AG09309 (cell line): ENCODE data around the gene CBL.

Experiments used
- DNase-seq: peaks from one replicate; pipeline ENCODE4 v3.0.0-alpha.2; 2010; ENCODE audit warnings: low read depth
- H3K4me3 ChIP-seq: 2 replicates; pipeline ENCODE4 v1.5.1; 2011; ENCODE audit warnings: mild to moderate bottlenecking, low read depth, low read length, moderate library complexity; ENCODE audit not compliant: control insufficient read depth
- TF ChIP-seq, protein P1 (sequence below): IDR thresholded peaks from 2 replicates; pipeline ENCODE4 v1.5.1; 2011; ENCODE audit warnings: mild to moderate bottlenecking, low read depth, low read length, inconsistent platforms; ENCODE audit not compliant: insufficient read depth, control insufficient read depth; ENCODE audit errors: missing control alignments

Gene CBL

DNA sequence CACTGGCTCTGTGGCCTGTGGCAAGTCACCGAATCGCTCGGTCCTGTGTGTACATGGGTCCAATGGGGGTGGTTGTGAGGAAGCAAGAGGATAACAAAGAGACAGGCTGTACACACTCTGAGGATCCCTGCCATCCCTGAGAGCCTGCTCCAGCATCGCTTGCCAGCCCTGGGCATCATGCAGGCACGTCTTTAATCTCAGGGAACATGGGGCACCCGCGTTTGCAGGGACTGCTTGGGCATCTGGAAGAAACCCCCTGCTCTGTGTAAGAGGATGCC lies 135.8 kb downstream of the CBL start:
- TF ChIP-seq, protein P1, sequence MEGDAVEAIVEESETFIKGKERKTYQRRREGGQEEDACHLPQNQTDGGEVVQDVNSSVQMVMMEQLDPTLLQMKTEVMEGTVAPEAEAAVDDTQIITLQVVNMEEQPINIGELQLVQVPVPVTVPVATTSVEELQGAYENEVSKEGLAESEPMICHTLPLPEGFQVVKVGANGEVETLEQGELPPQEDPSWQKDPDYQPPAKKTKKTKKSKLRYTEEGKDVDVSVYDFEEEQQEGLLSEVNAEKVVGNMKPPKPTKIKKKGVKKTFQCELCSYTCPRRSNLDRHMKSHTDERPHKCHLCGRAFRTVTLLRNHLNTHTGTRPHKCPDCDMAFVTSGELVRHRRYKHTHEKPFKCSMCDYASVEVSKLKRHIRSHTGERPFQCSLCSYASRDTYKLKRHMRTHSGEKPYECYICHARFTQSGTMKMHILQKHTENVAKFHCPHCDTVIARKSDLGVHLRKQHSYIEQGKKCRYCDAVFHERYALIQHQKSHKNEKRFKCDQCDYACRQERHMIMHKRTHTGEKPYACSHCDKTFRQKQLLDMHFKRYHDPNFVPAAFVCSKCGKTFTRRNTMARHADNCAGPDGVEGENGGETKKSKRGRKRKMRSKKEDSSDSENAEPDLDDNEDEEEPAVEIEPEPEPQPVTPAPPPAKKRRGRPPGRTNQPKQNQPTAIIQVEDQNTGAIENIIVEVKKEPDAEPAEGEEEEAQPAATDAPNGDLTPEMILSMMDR, result no peak
- DNase-seq, result no peak
- H3K4me3 ChIP-seq, result no peak overlapping the region

DNA sequence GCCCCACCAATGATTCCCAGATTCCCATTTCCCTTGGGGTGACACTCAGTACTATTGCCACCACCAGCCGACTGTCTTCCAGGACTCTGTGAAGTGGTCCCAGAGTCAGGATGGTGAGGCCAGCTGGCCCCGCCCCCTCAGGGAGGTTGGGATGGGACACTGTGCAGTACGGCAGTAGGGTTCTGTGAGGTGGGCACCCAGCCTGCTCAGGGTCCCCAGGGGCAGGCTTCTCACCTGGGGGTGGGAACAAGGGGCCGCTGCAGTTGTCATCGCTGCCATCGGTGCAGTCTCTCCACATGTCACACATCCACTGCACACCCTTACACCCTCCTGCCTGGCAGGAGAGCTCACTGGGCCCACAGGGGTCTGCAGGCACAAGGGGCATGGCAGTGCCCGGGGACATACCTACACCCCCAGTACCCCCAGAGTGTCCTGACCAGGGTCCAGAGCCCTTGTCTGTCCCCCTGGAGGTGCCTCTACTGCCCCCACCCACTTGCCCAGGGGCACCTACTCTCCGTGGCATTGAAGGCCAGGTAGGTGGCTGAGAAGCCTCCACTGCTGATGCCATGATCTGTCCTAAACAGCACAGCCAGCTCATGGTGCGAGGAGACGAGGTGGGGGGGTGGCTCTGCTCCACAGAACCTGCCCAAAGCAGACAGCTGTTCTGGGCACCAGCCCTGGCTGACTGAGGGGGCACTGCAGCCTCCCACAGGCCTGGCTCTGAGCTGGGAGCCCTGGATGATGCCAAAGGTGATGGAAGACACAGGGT lies 136.4 kb downstream of the CBL start:
- DNase-seq, result no peak
- TF ChIP-seq, protein P1, result no peak
- H3K4me3 ChIP-seq, result no peak overlapping the region

DNA sequence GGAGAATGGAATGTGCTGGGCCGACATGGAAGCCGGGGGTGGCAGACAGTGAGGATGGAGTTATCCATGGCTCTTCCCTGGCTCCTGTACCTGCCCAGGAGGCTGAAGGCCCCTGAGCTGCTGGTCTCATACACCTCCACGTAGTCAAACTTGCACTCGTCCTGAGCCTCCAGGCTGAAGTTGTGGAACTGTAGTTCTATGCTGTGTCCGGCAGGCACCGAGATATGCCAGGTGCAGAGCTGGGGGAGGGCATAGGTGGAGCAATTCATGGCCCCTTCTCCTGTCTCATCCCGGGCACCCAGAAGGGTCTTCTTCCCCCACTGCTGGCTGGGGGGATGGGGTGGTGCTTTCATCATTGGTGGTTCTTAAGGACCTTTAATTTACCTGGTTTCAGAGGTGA lies 137.6 kb downstream of the CBL start:
- H3K4me3 ChIP-seq, result no peak overlapping the region
- DNase-seq, result no peak
- TF ChIP-seq, protein P1, result no peak

DNA sequence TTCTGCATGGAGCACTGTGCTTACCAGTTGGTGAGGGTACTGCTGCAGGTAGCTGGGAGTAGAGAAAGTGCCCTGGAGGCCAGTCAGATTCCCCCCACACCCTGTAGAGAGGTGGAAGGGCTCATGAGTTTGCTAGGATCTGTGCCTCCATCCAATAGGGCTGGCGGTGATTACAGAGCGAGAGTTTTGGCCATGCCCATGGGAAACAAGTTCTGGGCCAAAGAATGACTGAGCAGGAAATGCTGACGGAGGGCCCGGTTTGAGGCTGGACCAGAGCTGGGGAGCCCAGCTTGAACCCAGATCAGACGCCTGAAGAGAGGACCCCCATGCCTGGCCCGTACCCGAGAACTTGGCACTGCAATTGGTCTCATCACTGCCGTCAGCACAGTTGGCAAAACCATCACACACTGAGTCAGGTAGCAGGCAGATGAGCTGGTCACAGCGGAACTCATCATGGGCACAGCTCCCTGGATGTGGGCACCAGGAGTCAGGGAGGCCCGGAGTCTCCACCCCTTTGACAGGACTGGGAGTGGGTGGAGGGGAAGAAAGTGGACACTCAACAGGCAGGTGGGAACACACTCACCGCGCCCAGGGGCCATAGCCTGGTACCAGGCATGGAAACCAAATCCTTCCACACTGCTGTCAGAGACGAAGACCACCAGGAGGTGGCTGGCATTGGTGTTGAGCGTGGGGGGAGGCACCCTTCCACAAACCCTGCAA lies 138.3 kb downstream of the CBL start:
- H3K4me3 ChIP-seq, result no peak overlapping the region
- no peak for DNase-seq

GRCh38 chr11:119345685-119346084 lies 139.5 kb downstream of the CBL start:
- no peak for DNase-seq
- TF ChIP-seq, protein P1, result no peak
- no peak overlapping the region for H3K4me3 ChIP-seq

More for the DNA sequence above, 138.3 kb downstream of the CBL start:
- TF ChIP-seq, protein P1, result no peak

DNA sequence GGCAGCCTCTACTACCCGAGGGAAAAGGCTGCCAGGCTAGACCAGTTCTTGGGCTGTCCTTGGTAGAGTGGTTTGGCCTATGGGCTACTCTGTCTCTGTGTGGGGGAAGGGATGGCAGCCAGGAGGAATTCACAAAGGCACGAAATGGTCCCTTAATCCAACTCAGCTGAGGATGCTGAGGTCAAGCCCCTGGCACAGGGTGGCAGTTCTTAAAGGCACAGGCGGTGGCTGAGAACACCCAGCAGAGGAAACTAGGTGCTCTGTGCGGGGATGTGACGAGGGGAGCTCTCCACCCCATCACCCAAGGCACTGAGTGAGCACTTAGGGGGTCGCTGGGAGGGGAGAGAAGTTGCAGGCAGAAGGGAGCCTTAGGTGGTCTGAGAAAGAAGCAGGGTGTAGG lies 140.5 kb downstream of the CBL start, which contains the start of gene MFRP:
Gene MFRP (minus strand): TSS at position 101 of the 400 bp plus-strand sequence. CDS start 192 bp downstream, outside the sequence.
- TF ChIP-seq, protein P1, result no peak
- H3K4me3 ChIP-seq, result no peak within 1 kb of the TSS
- no peak for DNase-seq
